Measurements from ENCODE around the gene FGF9.

DNA sequence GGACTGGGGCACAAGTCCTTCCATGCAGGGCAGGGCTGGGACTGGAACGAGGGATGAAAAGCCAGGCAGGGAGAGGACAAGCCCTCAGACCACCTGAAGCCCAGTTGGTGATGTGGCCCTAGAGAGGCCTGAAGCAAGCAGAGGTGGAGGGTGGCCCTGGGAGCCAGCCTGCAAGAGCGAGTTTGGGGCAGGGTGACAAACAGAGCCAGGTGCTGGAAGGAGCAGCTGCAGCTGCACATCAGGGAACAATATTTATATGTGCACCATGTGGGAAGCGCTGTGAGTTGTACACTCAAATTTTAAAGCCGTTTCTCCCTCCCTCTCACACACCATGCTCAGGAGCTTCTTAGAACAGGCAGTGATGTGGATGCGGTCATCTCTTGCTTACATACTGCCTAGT, 67.8 kb downstream of the FGF9 start:
- TF ChIP-seq GATA3 (IDR thresholded peaks at IDR 0.05; ENCODE audit: low read depth, low read length) (no peak), GATA2 (IDR thresholded peaks at IDR 0.05; ENCODE audit: low read depth, low read length) (no peak)
